CD4-positive, alpha-beta T cell treated with Interleukin-12 subunit alpha and Interleukin-12 subunit beta, for 1 hour (primary cell): ENCODE results near the gene MICALL2.

Source experiments
- DNase-seq: peaks from one replicate; pipeline ENCODE4 v3.0.0-alpha.2; 2020

MICALL2 gene

GRCh38 chr7:1458683-1459511 is at the start of gene MICALL2:
TSS of gene MICALL2 (minus strand) at chr7:1459470. CDS start at chr7:1459326, 144 bp downstream.
- DNase-seq: no peak

GRCh38 chr7:1508277-1508758 is 49.0 kb upstream of the MICALL2 start:
- no peak for DNase-seq

GRCh38 chr7:1505731-1506550 is 46.7 kb upstream of the MICALL2 start:
- DNase-seq: no peak

GRCh38 chr7:1503816-1504775 is 44.8 kb upstream of the MICALL2 start, which contains the start of gene INTS1:
TSS of gene INTS1 (minus strand) at chr7:1504389. CDS start at chr7:1503960, 429 bp downstream.
- peak; percentile 91 for DNase-seq

GRCh38 chr7:1503390-1503789 is 44.1 kb upstream of the MICALL2 start:
- no peak for DNase-seq

- no peak for DNase-seq
Observed at GRCh38 chr7:1502845-1503244, 43.6 kb upstream of the MICALL2 start.

- no peak for DNase-seq
Observed at GRCh38 chr7:1501487-1502270, 42.4 kb upstream of the MICALL2 start.

- no peak for DNase-seq
Observed at GRCh38 chr7:1500064-1500807, 41.0 kb upstream of the MICALL2 start.

- no peak for DNase-seq
Observed at GRCh38 chr7:1499367-1500029, 40.2 kb upstream of the MICALL2 start.

GRCh38 chr7:1498370-1499305 is 39.4 kb upstream of the MICALL2 start:
- DNase-seq: no peak

GRCh38 chr7:1497293-1497927 is 38.1 kb upstream of the MICALL2 start:
- DNase-seq: no peak

- DNase-seq: no peak
Observed at GRCh38 chr7:1496531-1497292, 37.4 kb upstream of the MICALL2 start.

- DNase-seq: no peak
Observed at GRCh38 chr7:1495564-1496242, 36.4 kb upstream of the MICALL2 start.

- no peak for DNase-seq
Observed at GRCh38 chr7:1494866-1495563, 35.7 kb upstream of the MICALL2 start.

- DNase-seq: no peak
Observed at GRCh38 chr7:1494447-1494846, 35.2 kb upstream of the MICALL2 start.

- no peak for DNase-seq
Observed at GRCh38 chr7:1493571-1493970, 34.3 kb upstream of the MICALL2 start.

- no peak for DNase-seq
Observed at GRCh38 chr7:1493129-1493528, 33.9 kb upstream of the MICALL2 start.
